ENCODE measurements around the gene COG7. TPM values are rescaled to one million over a fixed set of nuclear protein-coding genes. Genes with fewer than 3 reads are reported as not detected.
"Not testable (repeated sequence)": the region's sequence is repeated elsewhere in the genome, so short reads cannot be mapped to it uniquely, and the experiment has no call there.

Gene COG7
- total RNA-seq, 2 donors from 2014 or later, result 9.0 to 11.2 TPM

DNA sequence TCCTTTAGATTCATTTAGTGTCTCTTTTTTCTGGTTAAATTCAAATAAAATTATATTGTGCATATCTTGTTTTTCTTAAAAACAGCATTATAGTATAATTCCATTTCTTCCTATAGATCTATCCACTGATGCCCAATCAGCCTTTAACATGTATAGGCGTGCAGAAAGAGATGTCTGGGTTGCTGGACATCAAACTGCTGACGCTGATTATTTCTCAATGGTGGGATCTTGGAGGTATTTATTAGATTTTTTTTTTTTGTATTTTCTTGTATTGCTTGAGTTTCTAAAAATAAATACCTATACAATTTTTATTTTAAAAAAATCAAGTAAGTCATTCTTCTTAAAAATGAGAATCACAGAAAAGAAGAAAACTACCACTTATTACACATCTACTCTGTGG, 50.9 kb downstream of the COG7 start:
- Histone ChIP-seq H3K4me1 (peaks cover 0 to 13% of the 10 kb centered on the region in 2 donors), H3K27ac (no peak overlapping the region), H3K36me3 (peaks cover 65% of the 10 kb centered on the region), H3K4me3 (no peak overlapping the region), H3K27me3 (no peaks in the 10 kb centered on the region), H3K9me3 (no peaks in the 10 kb centered on the region)
- DNase-seq (ENCODE audit: low spot score), result no peak
- TF ChIP-seq, protein P1, sequence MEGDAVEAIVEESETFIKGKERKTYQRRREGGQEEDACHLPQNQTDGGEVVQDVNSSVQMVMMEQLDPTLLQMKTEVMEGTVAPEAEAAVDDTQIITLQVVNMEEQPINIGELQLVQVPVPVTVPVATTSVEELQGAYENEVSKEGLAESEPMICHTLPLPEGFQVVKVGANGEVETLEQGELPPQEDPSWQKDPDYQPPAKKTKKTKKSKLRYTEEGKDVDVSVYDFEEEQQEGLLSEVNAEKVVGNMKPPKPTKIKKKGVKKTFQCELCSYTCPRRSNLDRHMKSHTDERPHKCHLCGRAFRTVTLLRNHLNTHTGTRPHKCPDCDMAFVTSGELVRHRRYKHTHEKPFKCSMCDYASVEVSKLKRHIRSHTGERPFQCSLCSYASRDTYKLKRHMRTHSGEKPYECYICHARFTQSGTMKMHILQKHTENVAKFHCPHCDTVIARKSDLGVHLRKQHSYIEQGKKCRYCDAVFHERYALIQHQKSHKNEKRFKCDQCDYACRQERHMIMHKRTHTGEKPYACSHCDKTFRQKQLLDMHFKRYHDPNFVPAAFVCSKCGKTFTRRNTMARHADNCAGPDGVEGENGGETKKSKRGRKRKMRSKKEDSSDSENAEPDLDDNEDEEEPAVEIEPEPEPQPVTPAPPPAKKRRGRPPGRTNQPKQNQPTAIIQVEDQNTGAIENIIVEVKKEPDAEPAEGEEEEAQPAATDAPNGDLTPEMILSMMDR (IDR thresholded peaks at IDR 0.05), result no peak

DNA sequence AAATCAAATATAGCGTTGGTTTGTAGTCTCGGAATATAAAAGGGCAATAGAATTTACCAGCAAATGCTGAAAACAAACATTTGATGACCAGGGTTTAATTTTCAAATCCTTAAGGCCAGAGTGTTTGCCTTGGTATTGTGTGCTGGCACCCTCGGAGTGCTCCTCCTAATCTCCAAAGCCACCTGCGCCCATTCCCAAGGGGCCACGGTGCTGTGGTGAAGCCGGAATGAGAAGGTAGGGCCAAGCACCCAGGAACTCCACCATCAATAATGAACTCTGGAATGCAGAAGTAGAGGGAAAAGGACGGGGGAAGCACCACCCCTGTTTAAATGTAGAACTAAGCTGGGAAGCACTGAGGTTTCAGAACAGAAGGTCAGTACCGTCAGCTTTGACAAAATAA, 51.9 kb downstream of the COG7 start:
- DNase-seq (ENCODE audit: low spot score), result no peak

GRCh38 chr16:23400447-23400846, 52.5 kb downstream of the COG7 start:
- DNase-seq (ENCODE audit: low spot score); H3K9me3 ChIP-seq; H3K27me3 ChIP-seq; H3K27ac ChIP-seq; H3K4me3 ChIP-seq: not testable (repeated sequence)
- H3K36me3 ChIP-seq, result peaks cover 62% of the 10 kb centered on the region
- peaks cover 0 to 13% of the 10 kb centered on the region in 2 donors for H3K4me1 ChIP-seq

More for the DNA sequence above, 51.9 kb downstream of the COG7 start:
- H3K36me3 ChIP-seq, result peaks cover 67% of the 10 kb centered on the region
- no peak overlapping the region for H3K4me3 ChIP-seq
- no peaks in the 10 kb centered on the region for H3K9me3 ChIP-seq
- TF ChIP-seq, protein P1 (IDR thresholded peaks at IDR 0.05), result no peak
- no peaks in the 10 kb centered on the region for H3K27me3 ChIP-seq
- H3K4me1 ChIP-seq, result peaks cover 0 to 13% of the 10 kb centered on the region in 2 donors
- H3K27ac ChIP-seq, result no peak overlapping the region

DNA sequence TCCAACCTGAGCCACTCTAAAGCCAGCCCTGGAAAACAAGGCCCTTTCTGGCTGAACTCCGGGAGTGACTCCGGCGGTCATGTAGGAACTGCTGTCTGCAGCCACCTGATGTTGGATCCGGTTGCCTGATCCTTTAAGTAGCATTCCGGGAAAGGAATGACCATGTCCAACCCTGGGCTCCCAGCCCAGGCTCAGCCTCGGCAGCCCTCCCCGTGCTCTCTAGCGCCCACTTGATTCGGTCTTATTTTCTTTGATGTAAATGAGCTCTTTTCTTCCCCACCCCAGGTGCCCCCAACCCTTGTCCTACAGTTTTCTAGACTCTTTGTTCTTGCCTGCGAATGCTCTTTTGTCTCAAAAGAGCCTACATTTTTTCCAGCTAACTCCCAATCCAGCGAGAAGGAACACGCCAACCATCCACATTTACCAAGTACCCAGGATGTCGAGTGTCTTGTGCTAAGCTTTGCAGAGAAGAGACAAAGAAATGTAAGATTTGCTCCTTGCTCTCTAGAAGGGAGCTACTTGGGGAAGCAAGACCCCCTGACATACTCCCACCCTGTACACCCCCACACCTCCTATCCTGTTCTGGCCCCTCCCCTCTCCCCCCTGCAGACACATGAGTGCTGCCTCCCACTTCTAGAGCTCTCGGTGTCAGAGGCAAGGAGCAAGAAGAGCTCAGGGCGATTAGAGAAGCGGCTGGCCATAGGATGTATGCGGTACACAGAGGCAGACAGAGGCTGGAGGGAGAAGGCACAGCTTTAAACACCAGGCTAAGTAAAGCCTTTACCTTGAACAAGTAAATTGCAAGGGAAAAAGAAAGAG, 53.8 kb downstream of the COG7 start:
- Histone ChIP-seq H3K9me3 (no peaks in the 10 kb centered on the region), H3K36me3 (peaks cover 50% of the 10 kb centered on the region), H3K4me3 (no peak overlapping the region), H3K27ac (peak overlapping the region; percentile 33 to 60), H3K4me1 (peaks cover 0 to 13% of the 10 kb centered on the region in 2 donors), H3K27me3 (no peaks in the 10 kb centered on the region)
- TF ChIP-seq, protein P1 (IDR thresholded peaks at IDR 0.05), result peak in 1 of 2 donors; percentile 56
- DNase-seq (ENCODE audit: low spot score), result no peak

GRCh38 chr16:23397464-23397863, 55.5 kb downstream of the COG7 start:
- Histone ChIP-seq H3K27ac (no peak overlapping the region), H3K4me1 (peaks cover 0 to 26% of the 10 kb centered on the region in 2 donors), H3K27me3 (no peaks in the 10 kb centered on the region), H3K4me3 (no peak overlapping the region), H3K36me3 (peaks cover 36% of the 10 kb centered on the region), H3K9me3 (no peaks in the 10 kb centered on the region)
- TF ChIP-seq, protein P1 (IDR thresholded peaks at IDR 0.05), result no peak
- DNase-seq (ENCODE audit: low spot score), result no peak

DNA sequence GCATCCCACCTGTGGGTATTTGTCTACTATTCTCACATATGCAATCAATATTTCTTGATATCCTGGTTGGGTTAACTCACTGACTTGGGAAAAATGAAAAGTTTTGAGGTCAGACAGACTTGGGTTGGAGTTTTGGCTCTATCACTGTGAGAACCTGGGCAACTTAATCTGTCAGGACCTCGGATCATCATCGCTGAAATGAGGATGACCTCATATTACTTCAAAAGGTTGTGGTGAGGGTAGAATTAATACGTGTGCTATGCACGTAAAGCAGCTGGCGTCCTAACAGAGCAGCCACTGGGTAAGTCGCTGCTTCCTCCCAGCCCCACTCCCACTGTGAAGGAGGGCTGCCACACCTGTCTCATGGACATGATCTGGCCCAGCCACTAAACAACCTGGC, 57.3 kb downstream of the COG7 start:
- Histone ChIP-seq H3K36me3 (peaks cover 39% of the 10 kb centered on the region), H3K27me3 (no peaks in the 10 kb centered on the region), H3K9me3 (no peaks in the 10 kb centered on the region), H3K4me3 (no peak overlapping the region), H3K27ac (no peak overlapping the region), H3K4me1 (peaks cover 0 to 26% of the 10 kb centered on the region in 2 donors)
- no peak for DNase-seq (ENCODE audit: low spot score)
- TF ChIP-seq, protein P1 (IDR thresholded peaks at IDR 0.05), result no peak
